Measurements from ENCODE around the gene RHOF.

GRCh38 chr12:121839993-121840761 lies 46.7 kb upstream of the RHOF start:
- no peak for TF ChIP-seq CTCF (IDR thresholded peaks at IDR 0.05)
- TF ChIP-seq EZH2 (IDR thresholded peaks at IDR 0.05; ENCODE audit: borderline replicate concordance, insufficient read depth, low read depth, low read length, poor library complexity, severe bottlenecking) = no peak
